Measurements from ENCODE around the gene SGSM1. TPM values are rescaled to one million over a fixed set of nuclear protein-coding genes. Genes with fewer than 3 reads are reported as not detected.

SGSM1 gene
- total RNA-seq, 4 donors from 2014 or later = 3.5 to 6.1 (median 4.4) TPM

GRCh38 chr22:24763872-24764485 lies 42.0 kb upstream of the SGSM1 start:
- H3K4me3 ChIP-seq (ENCODE audit: low read depth, poor library complexity, severe bottlenecking) = no peak overlapping the region
- WGBS, 2 donors = 85 to 87% methylated on average over 38 of the region's 38 CpGs
- DNase-seq (ENCODE audit: low spot score in 2 of 2) = peak in 1 of 2 donors; percentile 59
- intact Hi-C loops (cut with DNase I; ENCODE audit: low total_unique reads) = loop anchor here (10.0 kb wide), 1 partner anchor 71 kb away; no protein-coding TSS in a partner anchor
- TF ChIP-seq POLR2A (IDR thresholded peaks at IDR 0.05) = no peak
- TF ChIP-seq CTCF (IDR thresholded peaks at IDR 0.05) = no peak

GRCh38 chr22:24765166-24765565 lies 40.8 kb upstream of the SGSM1 start:
- TF ChIP-seq CTCF (IDR thresholded peaks at IDR 0.05) (no peak), POLR2A (IDR thresholded peaks at IDR 0.05) (no peak)
- H3K4me3 ChIP-seq (ENCODE audit: low read depth, poor library complexity, severe bottlenecking) = no peak overlapping the region
- intact Hi-C loops (cut with DNase I; ENCODE audit: low total_unique reads) = loop anchor here (10.0 kb wide), 1 partner anchor 70 kb away; no protein-coding TSS in a partner anchor
- WGBS, 2 donors = 54 to 58% methylated on average over 5 of the region's 5 CpGs
- DNase-seq (ENCODE audit: low spot score in 2 of 2) = no peak

GRCh38 chr22:24768537-24769374 lies 37.3 kb upstream of the SGSM1 start:
- peak; percentile 53 to 86 for DNase-seq (ENCODE audit: low spot score in 2 of 2)
- no peak for TF ChIP-seq POLR2A (IDR thresholded peaks at IDR 0.05)
- no peak for TF ChIP-seq CTCF (IDR thresholded peaks at IDR 0.05)
- intact Hi-C loops (cut with DNase I; ENCODE audit: low total_unique reads) = loop anchor here (10.0 kb wide), 1 partner anchor 66 kb away; no protein-coding TSS in a partner anchor
- no peak overlapping the region for H3K4me3 ChIP-seq (ENCODE audit: low read depth, poor library complexity, severe bottlenecking)
- 56 to 59% methylated on average over 8 of the region's 8 CpGs for WGBS, 2 donors

GRCh38 chr22:24772493-24773220 lies 33.4 kb upstream of the SGSM1 start:
- DNase-seq (ENCODE audit: low spot score in 2 of 2) = peak in 1 of 2 donors; percentile 53
- WGBS, 2 donors = 43 to 45% methylated on average over 7 of the region's 7 CpGs

More at GRCh38 chr22:24772493-24773220, 33.4 kb upstream of the SGSM1 start:
- intact Hi-C loops (cut with DNase I; ENCODE audit: low total_unique reads) = loop anchor here (5.0 kb wide), 1 partner anchor 80 kb away; no protein-coding TSS in a partner anchor
- H3K4me3 ChIP-seq (ENCODE audit: low read depth, poor library complexity, severe bottlenecking) = no peak overlapping the region
- TF ChIP-seq POLR2A (IDR thresholded peaks at IDR 0.05) = no peak
- no peak for TF ChIP-seq CTCF (IDR thresholded peaks at IDR 0.05)
